NCI-H748 treated with DMSO at 0.1 percent for 48 hours (cell line): ENCODE data around the gene ERN1.
A peak's percentile ranks its signal among the peaks of the same experiment; 100 is the strongest.

ENCODE experiments used
- DNase-seq: peaks from one replicate; lab custom pipeline; 2025; lab: John Stamatoyannopoulos, UW

Gene ERN1

GRCh38 chr17:64110379-64111152, 19.4 kb downstream of the ERN1 start:
- DNase-seq, result no peak

- no peak for DNase-seq
These were observed 20.5 kb downstream of the ERN1 start for GRCh38 chr17:64109400-64109799.

GRCh38 chr17:64107500-64108236, 22.3 kb downstream of the ERN1 start:
- DNase-seq, result no peak

- no peak for DNase-seq
These were observed 23.0 kb downstream of the ERN1 start for GRCh38 chr17:64106918-64107317.

GRCh38 chr17:64103391-64104364, 26.3 kb downstream of the ERN1 start:
- no peak for DNase-seq

- DNase-seq, result no peak
These were observed 27.1 kb downstream of the ERN1 start for GRCh38 chr17:64102627-64103390.

- no peak for DNase-seq
These were observed 30.4 kb downstream of the ERN1 start for GRCh38 chr17:64099543-64099942.

GRCh38 chr17:64097196-64097936, 32.6 kb downstream of the ERN1 start:
- DNase-seq, result no peak

- DNase-seq, result no peak
These were observed 33.9 kb downstream of the ERN1 start for GRCh38 chr17:64096037-64096436.

- peak; percentile 71 for DNase-seq
These were observed 34.6 kb downstream of the ERN1 start for GRCh38 chr17:64095144-64095882.

GRCh38 chr17:64094412-64094811, 35.5 kb downstream of the ERN1 start:
- DNase-seq, result no peak

GRCh38 chr17:64092952-64093451, 36.9 kb downstream of the ERN1 start:
- DNase-seq, result no peak

GRCh38 chr17:64092113-64092512, 37.8 kb downstream of the ERN1 start:
- DNase-seq, result no peak

- no peak for DNase-seq
These were observed 38.4 kb downstream of the ERN1 start for GRCh38 chr17:64091571-64091970.

GRCh38 chr17:64091116-64091515, 38.8 kb downstream of the ERN1 start:
- no peak for DNase-seq

- no peak for DNase-seq
These were observed 39.8 kb downstream of the ERN1 start for GRCh38 chr17:64090144-64090543.

- no peak for DNase-seq
These were observed 42.5 kb downstream of the ERN1 start for GRCh38 chr17:64087252-64088005.

GRCh38 chr17:64085650-64086005, 44.3 kb downstream of the ERN1 start:
- DNase-seq, result no peak

- DNase-seq, result peak; percentile 69
These were observed 44.8 kb downstream of the ERN1 start for GRCh38 chr17:64084940-64085649.
